Neutrophil (primary cell): ENCODE data around the gene UNG.
A peak's percentile ranks its signal among the peaks of the same experiment; 100 is the strongest.

ENCODE experiments used
- H3K27ac ChIP-seq: fragments of 200-600 bp; sonication (generic); 2 replicates; pipeline ENCODE4 v1.5.1; 2016; ENCODE audit warnings: mild to moderate bottlenecking, moderate library complexity
- H3K27me3 ChIP-seq: fragments of 200-600 bp; sonication (generic); 2 replicates; pipeline ENCODE4 v1.6.0; 2016; ENCODE audit warnings: mild to moderate bottlenecking
- H3K36me3 ChIP-seq: fragments of 200-600 bp; sonication (generic); 2 replicates; pipeline ENCODE4 v1.5.1; 2017
- H3K4me1 ChIP-seq, 2 experiments: fragments of 200-600 bp in 1 of 2; sonication (generic) in 1 of 2; 1 replicate in 1 of 2; 2 replicates in 1 of 2; pipeline versions ENCODE4 v1.5.1 to v1.6.1; 2013 to 2016; ENCODE audit warnings: low read depth in 1 of 2, low read length in 1 of 2, mild to moderate bottlenecking in 1 of 2, moderate library complexity in 1 of 2; ENCODE audit not compliant: control insufficient read depth in 1 of 2, insufficient read depth in 1 of 2
- H3K4me3 ChIP-seq, 2 experiments: fragments of 200-600 bp in 1 of 2; sonication (generic) in 1 of 2; 1 replicate in 1 of 2; 2 replicates in 1 of 2; pipeline ENCODE4 v1.5.1; 2013 to 2016; ENCODE audit warnings: low read depth in 1 of 2, low read length in 1 of 2, mild to moderate bottlenecking in 1 of 2, moderate library complexity in 1 of 2
- H3K9me3 ChIP-seq: fragments of 200-600 bp; sonication (generic); 2 replicates; pipeline ENCODE4 v1.5.1; 2016
- TF ChIP-seq, protein P1 (sequence below): fragments of 200-600 bp; sonication (generic); IDR thresholded peaks from 2 replicates; pipeline ENCODE4 v1.5.1; 2016; ENCODE audit warnings: antibody characterized with exemption

Gene UNG

DNA sequence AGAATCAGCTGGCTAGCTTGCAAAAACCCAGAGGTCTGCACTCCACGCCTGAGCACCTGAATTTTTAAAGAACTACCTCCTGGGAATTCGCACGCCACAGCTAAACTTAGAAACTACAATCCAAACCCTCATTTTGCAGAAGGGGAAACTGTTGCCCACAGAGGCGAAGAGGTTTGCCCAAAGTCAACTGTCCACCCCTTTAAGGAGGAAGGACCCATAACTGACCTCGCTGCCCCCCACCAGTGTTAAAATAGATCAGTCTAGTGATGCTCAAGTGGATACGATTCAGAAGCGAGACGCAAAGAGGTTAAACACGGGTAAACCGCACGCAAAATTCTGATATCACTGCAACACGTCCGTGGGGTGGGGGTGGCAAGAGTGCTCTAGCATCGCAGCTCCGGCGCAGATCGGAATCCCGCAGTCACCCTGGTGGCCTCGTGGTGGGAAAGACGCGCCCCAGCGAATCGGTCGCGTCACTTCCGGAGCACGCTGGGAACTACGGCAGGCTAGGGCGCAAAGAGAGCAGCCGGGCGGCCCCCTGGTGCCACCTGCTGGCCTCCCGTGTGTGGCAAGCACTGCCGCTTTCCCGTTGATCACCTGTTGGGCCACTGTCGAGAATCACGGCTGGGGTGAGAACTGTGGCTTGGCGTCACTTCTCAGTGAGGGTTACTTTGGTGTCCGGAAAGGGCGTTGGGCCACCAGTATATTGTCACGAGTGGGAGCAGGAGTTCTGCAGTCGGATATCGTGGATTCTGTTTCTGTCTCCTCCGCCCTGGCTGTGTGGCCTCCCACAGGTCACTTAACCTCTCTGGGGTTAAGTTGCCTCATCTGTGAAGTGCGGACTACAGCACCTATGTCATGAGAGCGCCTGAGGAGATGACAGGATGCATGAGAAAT is 4.1 kb upstream of the UNG start, which contains the start of gene ALKBH2:
TSS of gene ALKBH2 (minus strand) at position 451 of the 897 bp plus-strand sequence. CDS start 686 bp downstream, outside the sequence.
- Histone ChIP-seq H3K27me3 (no peaks in the 10 kb centered on the region), H3K4me3 (peak within 1 kb of the TSS; percentile 53 to 70), H3K9me3 (no peaks in the 10 kb centered on the region), H3K4me1 (peaks cover 16 to 23% of the 10 kb centered on the region in 2 experiments), H3K36me3 (peaks cover 10% of the 10 kb centered on the region), H3K27ac (peak within 1 kb of the TSS; percentile 55)
- TF ChIP-seq, protein P1, sequence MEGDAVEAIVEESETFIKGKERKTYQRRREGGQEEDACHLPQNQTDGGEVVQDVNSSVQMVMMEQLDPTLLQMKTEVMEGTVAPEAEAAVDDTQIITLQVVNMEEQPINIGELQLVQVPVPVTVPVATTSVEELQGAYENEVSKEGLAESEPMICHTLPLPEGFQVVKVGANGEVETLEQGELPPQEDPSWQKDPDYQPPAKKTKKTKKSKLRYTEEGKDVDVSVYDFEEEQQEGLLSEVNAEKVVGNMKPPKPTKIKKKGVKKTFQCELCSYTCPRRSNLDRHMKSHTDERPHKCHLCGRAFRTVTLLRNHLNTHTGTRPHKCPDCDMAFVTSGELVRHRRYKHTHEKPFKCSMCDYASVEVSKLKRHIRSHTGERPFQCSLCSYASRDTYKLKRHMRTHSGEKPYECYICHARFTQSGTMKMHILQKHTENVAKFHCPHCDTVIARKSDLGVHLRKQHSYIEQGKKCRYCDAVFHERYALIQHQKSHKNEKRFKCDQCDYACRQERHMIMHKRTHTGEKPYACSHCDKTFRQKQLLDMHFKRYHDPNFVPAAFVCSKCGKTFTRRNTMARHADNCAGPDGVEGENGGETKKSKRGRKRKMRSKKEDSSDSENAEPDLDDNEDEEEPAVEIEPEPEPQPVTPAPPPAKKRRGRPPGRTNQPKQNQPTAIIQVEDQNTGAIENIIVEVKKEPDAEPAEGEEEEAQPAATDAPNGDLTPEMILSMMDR = peak; percentile 98

DNA sequence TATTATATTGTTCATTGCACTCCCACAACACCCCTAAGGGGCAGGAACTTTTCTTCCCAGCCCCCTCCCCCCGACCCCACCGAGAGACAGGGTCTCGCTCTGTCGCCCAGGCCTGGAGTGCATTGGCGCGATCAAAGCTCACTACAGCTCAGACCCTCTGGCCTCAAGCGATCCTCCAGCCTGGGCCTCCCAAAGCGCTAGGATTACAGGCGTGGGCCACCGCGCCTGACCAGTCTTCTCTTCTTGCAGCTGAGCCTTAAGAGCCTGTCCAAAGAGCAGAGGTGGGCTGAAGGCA is 310 bp upstream of the UNG start:
- Histone ChIP-seq H3K4me3 (peak overlapping the region in 1 of 2 experiments; percentile 90), H3K4me1 (peaks cover 24 to 30% of the 10 kb centered on the region in 2 experiments), H3K9me3 (no peaks in the 10 kb centered on the region), H3K27ac (no peak overlapping the region), H3K27me3 (no peaks in the 10 kb centered on the region), H3K36me3 (no peaks in the 10 kb centered on the region)
- TF ChIP-seq, protein P1 = no peak

DNA sequence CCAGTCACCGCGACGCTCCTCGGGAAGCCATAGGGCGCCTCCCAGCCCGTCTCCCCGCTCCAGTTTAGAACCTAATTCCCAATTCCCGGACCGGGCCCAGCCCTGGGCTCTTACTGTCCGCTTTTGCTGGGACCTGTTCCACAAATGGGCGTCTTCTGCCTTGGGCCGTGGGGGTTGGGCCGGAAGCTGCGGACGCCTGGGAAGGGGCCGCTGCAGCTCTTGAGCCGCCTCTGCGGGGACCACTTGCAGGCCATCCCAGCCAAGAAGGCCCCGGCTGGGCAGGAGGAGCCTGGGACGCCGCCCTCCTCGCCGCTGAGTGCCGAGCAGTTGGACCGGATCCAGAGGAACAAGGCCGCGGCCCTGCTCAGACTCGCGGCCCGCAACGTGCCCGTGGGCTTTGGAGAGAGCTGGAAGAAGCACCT is 797 bp downstream of the UNG start:
- Histone ChIP-seq H3K9me3 (no peaks in the 10 kb centered on the region), H3K27ac (peak overlapping the region; percentile 33), H3K4me3 (peak overlapping the region; percentile 69 to 90), H3K36me3 (peaks cover 3% of the 10 kb centered on the region), H3K27me3 (no peaks in the 10 kb centered on the region), H3K4me1 (peaks cover 18 to 24% of the 10 kb centered on the region in 2 experiments)
- TF ChIP-seq, protein P1 = no peak

DNA sequence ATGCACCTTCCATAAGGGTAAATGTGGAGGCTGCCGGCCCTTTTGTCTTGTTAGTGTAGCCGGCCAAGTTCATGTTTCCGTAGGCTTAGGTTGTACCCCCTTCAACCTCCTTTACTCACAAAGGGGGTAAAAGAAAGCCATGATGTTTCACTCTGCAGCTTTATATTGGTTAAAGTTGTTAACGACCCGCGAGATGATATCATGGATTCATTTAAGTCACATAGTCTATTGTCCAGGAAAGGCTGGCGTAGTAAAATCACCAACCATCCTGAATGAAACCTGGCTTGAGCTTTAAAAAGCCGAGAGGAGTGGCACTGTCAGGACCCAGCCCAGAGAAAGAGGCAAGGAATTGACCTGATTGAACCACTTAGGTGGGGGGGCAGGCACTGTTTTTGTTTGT is 1.3 kb downstream of the UNG start:
- Histone ChIP-seq H3K27ac (no peak overlapping the region), H3K4me3 (peak overlapping the region; percentile 69 to 90), H3K9me3 (no peaks in the 10 kb centered on the region), H3K36me3 (peaks cover 4% of the 10 kb centered on the region), H3K27me3 (no peaks in the 10 kb centered on the region), H3K4me1 (peaks cover 17 to 20% of the 10 kb centered on the region in 2 experiments)
- TF ChIP-seq, protein P1 = no peak

DNA sequence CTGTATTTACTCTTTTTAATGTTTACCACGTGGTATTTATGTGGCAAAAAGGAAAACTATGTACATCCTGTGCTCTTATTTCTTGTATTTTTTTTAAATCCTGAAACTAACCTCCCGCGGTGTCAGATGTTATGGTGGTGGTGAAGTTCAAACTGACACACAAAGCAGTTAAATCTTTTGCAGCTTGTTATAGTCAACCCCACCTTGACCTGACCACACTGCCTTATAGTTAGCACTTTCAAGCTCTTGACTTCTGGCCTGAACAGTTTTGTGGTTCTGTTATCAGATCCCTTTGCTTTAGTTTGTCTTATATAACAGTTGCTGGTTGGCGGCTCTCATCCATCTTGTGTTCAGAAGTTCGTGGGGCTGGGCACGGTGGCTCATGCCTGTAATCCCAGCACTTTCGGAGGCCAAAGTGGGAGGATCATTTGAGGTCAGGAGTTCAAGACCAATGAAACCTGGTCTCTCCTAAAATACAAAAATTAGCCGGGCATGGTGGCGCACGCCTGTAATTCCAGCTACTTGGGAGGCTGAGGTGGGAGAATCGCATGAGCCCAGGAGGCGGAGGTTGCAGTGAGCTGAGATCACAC is 2.1 kb downstream of the UNG start:
- TF ChIP-seq, protein P1 = no peak
- no peaks in the 10 kb centered on the region for H3K9me3 ChIP-seq
- no peaks in the 10 kb centered on the region for H3K27me3 ChIP-seq
- peaks cover 17 to 19% of the 10 kb centered on the region in 2 experiments for H3K4me1 ChIP-seq
- H3K4me3 ChIP-seq = no peak overlapping the region
- no peak overlapping the region for H3K27ac ChIP-seq
- H3K36me3 ChIP-seq = peaks cover 9% of the 10 kb centered on the region
